ENCODE results near the gene SMC1B.
A peak's percentile ranks its signal among the peaks of the same experiment; 100 is the strongest.
"Not testable (repeated sequence)": the region's sequence is repeated elsewhere in the genome, so short reads cannot be mapped to it uniquely, and the experiment has no call there.

The SMC1B gene

GRCh38 chr22:45441138-45441537 is 27.7 kb upstream of the SMC1B start:
- DNase-seq, result no peak

DNA sequence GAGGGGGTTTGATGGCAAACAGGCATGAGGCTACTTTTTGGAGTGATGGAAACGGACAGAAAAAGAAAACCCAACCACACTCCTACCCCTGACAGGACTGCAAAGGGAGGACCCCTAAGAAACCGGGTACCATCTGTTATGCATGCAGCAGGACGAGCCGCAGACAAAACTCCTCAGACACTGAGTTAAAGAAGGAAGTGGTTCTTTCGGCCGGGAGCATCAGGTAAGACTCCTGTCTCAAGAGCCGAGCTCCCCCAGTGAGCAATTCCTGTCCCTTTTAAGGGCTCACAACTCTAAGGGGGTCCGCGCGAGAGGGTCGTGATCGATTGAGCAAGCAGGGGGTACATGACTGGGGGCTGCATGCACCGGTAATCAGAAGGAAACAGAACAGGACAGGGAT is 27.3 kb upstream of the SMC1B start:
- not testable (repeated sequence) for DNase-seq

GRCh38 chr22:45438336-45438735 is 24.9 kb upstream of the SMC1B start:
- DNase-seq, result no peak

- DNase-seq, result not testable (repeated sequence)
Measured at GRCh38 chr22:45436871-45437517, 23.6 kb upstream of the SMC1B start.

- DNase-seq, result peak in 1 of 2 experiments; percentile 50
Measured at GRCh38 chr22:45435544-45436139, 22.2 kb upstream of the SMC1B start.

DNA sequence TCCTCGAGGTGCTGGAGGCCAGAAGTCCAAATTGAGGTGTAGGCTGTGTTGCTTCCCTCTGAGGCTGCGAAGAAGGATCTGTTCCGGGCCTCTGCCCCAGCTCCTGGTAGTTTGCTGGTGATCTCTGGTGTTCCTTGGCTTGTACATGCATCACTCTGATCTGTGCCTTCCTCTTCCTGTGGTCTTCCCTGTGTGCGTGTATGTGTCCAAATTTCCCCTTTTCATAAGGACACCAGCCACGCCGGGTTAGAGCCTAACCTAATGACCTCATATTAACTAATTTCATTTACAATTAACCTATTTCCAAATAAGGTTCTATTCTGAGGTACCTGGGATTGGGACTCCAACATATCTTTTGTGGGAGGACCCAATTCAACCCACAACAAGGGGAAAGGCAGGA is 21.6 kb upstream of the SMC1B start:
- DNase-seq, result no peak

DNA sequence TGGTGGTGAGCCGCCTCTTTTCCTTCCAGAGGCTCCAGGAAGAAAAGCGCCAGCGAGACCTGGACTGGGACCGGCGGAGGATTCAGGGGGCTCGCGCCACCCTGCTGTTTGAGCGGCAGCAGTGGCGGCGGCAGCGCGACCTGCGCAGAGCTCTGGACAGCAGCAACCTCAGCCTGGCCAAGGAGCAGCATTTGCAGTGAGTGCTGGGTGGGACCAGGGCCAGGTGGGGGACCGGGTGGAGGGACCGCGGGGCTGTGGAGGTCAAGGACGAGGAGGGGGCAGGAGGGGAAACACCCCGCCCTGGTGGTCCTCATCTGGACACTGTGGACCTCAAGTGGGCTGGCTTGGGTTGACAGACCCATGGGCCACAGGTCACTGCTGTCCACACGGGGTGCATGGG is 17.5 kb upstream of the SMC1B start:
- no peak for DNase-seq

- DNase-seq, result no peak
Measured at GRCh38 chr22:45429981-45430775, 16.8 kb upstream of the SMC1B start.

- DNase-seq, result no peak
Measured at GRCh38 chr22:45429424-45429823, 16.0 kb upstream of the SMC1B start.

DNA sequence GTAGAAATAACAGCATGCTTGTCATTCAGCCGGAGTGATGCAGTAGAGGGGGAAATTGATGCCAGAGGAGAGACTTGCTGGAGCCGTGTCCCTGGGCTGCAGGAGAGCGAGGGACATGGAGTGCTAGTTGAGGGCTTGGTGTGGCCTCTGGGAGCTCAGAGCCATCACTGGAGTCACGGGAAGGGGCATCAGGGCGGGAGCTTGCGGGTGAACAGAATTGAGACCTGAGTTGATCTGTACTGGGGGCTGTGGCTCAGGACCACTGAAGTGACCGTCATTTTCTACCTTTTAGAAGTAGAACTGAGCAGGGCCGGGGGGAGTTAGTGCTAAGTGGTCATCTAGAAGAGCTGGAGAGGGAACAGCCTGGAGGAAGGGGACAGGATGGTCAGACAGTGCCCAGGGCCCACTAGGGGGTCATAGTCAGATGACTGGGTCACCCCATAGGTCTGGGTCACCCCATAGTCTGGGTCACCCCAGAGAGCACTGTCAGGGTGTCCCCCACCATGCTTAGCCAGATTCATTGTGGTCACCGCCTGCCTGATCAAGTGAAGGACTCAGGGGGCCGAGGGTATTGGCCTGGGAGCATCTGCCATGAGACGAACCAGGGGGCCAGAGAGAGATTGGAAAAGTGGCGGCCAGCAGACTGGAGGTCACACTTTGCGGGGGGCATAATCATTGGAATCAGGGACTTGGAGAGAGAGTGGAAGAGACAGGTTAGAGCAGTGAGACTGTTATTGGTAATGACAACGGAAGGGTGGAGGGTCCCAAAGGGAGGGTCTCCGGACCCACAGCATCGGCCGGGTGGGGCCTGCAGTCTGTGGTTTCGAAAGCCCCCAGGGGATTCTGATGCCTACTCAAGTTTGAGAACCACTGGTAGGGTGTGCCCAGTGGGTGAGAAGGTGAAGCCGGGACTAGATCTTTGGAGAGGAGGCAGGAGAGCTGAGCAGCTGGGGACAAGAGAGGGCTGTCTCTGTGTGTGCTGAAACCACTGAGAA is 15.3 kb upstream of the SMC1B start:
- no peak for DNase-seq

GRCh38 chr22:45427114-45427513 is 13.7 kb upstream of the SMC1B start:
- no peak for DNase-seq

- DNase-seq, result no peak
Measured at GRCh38 chr22:45426387-45426786, 13.0 kb upstream of the SMC1B start.

DNA sequence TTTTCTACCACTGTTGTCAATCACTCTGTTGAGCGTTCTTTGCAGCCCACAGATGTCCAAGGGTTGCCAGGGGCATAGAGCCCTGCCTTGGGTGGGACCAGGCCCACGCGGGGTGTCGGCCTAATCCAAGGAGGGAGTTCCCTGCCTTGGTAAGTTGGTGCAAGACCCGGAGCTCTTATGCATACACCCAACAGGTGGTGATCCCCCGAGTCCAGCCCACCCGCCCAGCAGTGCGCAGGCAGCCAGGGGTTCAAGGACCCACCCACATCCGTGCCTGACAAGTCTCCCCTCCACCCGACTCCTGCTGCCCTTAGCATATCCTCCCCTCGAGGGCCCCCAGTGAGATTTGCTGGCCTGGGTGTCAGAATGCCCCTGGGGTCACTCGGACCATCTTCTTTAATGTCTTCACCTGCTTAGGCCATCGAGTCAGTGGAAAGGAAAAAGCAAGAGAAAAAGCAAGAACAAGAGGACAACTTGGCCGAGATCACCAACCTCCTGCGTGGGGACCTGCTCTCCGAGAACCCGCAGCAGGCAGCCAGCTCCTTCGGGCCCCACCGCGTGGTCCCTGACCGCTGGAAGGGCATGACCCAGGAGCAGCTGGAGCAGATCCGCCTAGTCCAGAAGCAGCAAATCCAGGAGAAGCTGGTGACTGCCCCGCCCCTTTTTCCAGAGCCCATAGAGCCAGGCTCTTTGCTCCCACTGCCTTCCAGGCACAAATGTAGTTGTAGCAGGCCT is 12.3 kb upstream of the SMC1B start:
- no peak for DNase-seq

DNA sequence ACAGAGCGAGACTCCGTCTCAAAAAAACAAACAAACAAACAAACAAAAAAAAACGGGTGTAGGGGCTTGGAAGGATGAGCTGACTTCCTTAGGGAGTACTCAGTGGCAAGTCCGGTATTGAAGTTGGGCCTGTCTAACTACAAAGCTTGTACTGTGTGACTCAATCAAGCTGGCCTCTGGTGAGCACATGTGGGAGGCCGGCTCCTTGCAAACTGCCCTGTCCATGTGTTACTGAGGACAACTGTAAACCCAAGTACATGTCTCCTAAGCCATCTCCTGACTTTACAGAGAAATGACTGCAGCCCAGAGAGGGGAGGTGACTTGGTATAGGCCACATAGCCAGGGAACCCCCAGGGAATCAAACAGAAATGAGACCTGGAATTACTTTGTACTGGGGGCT is 11.7 kb upstream of the SMC1B start:
- no peak for DNase-seq

DNA sequence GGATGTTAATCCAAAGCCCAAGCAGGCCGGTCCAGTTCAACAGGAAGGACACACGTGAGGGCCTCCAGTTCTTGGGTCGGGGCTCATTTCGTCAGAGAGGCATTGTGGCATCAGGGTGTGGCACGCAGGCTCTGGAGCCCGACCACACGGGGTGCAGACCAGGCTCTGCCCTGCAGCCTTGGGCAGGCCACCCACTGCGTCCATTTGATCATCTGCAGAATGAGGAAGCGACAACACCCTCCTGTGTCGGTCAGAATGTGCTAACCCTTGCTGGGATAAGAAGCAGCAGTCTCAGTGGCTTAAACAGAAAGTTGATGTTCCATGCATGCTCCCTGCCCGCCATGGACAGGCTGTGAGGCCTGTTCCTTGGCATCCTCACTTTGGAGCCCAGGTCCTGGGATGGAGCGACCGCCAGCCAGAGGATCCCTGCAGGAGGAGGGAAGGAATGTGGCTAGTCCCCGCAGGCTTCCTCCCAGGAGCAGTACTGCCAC is 10.9 kb upstream of the SMC1B start:
- no peak for DNase-seq

DNA sequence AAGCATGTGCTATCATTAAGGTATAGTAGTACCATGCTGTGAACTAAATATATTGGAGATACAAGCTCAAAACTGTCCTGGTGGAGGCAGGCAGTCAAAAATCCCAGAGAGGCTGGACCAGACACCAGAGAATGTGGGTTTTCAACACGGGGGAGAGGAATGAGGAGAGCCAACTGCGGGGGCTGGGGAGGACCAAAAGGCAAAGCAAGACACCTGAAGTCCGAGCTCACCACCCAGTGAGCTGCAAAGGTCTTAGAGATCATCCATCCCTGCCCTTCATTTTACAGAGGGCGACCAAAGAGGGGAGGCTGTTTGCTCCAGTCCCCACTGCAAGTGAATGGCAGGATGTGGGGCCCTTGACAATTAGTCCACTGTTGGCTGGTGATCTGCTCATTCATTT is 10.1 kb upstream of the SMC1B start:
- DNase-seq, result no peak

DNA sequence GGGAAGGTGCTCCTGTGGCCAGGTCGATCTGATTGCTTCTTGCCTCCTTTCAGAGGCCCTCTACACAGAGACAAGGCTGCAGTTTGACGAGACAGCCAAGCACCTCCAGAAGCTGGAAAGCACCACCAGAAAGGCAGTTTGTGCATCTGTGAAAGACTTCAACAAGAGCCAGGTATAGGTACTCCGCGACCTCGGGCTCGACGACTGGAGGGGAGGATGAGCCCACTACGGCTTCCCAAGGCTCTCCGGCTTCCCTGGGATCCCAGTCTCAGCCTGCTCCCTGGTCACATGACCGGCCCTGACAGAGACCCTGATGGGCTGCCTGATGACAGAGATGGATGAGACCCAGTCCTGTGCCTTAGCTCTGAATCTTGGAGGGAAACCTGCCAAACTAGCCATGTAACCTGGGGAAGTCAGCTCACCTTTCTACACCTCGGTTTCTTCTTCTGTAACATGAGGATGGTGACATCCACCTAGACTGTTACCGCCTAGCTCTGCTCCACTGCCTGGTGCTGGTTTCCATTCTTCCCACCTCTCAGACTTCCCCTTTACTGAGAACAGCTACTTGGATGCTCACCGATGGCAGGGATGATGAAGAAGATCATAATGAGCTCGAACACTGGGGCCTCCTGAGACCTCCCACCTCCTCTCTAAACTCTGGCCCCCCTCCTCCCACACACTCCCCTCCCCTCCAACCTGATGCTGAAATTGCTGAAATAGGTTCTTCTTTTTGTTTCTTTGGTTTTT is 9.0 kb upstream of the SMC1B start:
- no peak for DNase-seq

DNA sequence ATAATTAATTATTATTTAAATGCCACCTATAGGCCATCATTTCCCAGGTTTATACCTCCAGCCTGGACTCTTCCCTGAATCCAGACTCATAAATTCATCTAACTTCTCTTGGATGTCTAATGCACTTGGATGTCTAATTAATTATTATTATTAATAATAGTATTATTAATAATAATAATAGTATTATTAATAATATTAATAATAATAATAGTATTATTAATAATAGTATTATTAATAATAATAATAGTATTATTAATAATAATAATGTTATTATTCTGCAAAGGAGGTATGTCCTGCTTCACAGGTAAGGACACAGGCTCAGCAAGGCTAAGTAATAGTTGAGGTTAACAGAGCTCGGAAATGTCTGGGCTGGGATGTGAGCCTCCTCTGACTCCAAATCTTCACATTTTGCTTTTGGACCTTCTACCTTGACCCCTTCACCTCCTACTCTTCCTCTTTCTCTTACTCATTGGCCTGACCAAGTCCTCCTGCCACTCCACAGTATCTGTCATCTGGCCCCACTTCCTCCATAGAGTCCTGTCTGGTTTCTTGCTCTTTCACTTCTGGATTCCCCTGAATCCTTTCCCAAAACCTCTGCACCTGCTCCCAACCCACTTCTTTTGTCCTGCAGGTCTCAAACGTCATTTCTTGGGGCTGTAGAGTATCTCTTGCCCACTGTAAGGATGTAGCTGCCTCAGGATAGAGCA is 8.1 kb upstream of the SMC1B start:
- no peak for DNase-seq

GRCh38 chr22:45420539-45420938 is 7.1 kb upstream of the SMC1B start:
- DNase-seq, result no peak

DNA sequence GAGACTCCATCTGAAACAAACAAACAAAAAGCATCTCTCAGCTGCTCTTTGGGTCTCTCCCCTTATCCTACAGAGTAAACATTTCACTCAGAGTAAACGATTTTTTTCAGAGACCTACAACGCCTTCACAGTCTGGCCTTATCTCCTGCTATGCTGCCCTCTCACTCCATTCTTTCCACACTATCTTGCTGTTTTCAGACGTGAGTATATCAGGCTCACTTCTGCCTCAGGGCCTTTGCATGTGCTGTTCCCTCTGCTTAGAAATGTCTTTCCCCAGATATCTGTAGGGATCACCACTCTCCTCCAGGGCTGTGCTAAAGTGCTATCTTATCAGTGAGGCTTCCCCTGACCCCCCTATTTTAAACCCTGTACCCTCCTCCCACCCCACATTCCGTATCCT is 6.6 kb upstream of the SMC1B start:
- no peak for DNase-seq

GRCh38 chr22:45418770-45419138 is 5.4 kb upstream of the SMC1B start:
- DNase-seq, result no peak

Data from cerebellar nuclear complex (tissue), 1 donor.